GM15510 (cell line): ENCODE data around the gene CMTM7.

Source experiments
- POLR2A ChIP-seq: IDR thresholded peaks from 3 replicates; pipeline ENCODE4 v1.6.1; 2011; ENCODE audit warnings: borderline replicate concordance; ENCODE audit not compliant: insufficient read length; ENCODE audit errors: extremely low read depth

Gene CMTM7

GRCh38 chr3:32373276-32373675, 18.4 kb upstream of the CMTM7 start:
- no peak for TF ChIP-seq POLR2A

DNA sequence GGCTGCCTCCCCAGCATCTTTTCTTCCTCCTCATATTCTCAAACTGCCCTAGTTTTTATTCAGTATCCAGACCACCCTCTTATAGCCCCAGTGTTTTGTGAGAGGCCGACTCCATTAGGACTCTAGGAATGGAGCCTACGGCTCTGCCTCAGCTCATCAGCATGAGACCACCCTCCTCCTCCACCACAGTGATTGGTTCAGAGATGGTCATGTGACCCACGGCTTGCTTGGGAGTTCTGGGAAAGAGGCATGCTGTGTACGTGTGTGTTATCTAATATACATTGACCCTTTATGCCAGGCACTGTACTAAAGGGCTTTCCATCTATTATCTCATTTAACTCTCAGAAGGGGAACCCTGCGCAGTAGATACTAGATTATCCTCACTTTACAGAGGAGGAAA, 17.8 kb upstream of the CMTM7 start:
- no peak for TF ChIP-seq POLR2A

DNA sequence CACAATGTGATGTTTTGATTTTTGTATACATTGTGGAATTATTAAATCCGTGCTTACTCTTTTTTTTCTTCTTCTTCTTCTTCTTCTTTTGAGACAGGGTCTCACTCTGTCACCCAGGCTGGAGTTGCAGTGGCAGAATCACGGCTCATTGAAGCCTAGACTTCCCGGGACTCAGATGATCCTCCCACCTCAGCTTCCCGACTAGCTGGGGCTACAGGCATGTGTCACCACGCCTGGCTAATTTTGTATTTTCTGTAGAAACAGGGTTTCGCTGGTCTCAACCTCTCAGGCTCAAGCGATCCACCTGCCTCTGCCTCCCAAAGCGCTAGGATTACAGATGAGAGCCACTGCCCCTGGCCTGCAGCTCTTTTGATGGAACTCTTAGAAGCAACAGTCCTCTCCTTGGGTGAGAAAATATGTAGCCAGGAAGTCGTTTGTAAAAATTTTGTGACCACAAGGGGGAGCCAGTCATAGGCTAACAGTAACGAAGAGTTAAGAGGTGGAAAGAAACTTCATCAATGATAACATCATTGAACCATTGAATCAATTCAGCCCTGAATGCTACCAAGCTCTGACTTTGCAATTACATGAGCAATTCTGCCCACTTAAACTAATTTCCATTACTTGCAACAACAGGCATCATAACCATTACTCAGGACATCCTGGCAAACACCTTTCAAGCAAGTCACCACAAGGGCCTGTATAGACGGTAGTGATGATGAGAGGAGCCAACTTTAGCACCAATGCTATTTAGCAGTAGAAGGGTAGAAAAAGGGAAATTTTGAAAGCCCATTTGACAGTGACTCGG, 16.7 kb upstream of the CMTM7 start:
- TF ChIP-seq POLR2A, result no peak

- no peak for TF ChIP-seq POLR2A
Observed at GRCh38 chr3:32375596-32375930, 16.1 kb upstream of the CMTM7 start.

DNA sequence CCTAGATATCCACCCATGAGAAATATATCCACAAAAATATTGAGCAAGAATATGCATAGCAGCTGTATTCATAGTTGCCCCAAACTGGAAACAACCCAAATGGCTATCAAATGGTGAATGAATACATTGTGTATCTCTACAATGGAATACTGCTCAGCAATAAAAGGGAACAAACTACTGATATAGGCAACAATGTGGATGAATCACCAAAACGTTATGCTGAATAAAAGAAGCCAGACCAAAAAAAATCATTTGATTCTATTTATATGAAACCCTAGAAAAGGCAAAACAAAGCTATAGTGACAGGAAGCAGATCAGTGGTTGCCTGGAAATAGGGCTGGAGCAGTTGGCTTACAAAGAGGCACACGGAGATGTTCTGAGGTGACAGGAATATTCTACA, 15.5 kb upstream of the CMTM7 start:
- TF ChIP-seq POLR2A, result no peak

GRCh38 chr3:32379831-32380500, 11.7 kb upstream of the CMTM7 start:
- TF ChIP-seq POLR2A, result no peak

- TF ChIP-seq POLR2A, result no peak
Observed at GRCh38 chr3:32381922-32382321, 9.7 kb upstream of the CMTM7 start.

DNA sequence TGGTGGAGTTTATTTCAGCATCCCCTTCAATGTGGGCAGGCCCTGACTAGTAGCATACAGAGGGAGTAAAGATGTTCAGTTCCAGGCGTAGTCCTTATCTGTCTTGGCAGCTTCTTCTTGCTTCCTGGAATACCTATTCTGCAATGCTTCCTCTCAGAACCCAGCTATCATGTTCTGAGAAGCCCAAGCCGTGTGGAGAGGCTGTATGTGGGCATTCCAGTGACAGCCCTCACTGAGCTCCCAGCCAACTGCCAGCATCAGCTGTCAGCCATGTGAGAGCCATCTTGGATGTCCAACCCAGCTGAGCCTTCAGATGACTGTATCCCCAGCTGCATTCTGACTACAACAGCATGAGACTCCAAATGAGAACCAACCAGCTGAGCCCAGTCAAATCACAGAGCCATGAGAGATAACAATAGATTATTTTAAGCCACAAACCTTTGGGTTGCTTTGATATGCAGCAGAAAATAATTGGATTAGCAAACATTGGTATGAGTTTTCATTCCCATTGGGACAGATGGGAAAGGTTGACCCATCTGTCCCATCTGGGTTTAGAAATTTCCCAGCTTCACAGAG, 8.4 kb upstream of the CMTM7 start:
- TF ChIP-seq POLR2A, result no peak

- TF ChIP-seq POLR2A, result no peak
Observed at GRCh38 chr3:32384938-32385337, 6.7 kb upstream of the CMTM7 start.

DNA sequence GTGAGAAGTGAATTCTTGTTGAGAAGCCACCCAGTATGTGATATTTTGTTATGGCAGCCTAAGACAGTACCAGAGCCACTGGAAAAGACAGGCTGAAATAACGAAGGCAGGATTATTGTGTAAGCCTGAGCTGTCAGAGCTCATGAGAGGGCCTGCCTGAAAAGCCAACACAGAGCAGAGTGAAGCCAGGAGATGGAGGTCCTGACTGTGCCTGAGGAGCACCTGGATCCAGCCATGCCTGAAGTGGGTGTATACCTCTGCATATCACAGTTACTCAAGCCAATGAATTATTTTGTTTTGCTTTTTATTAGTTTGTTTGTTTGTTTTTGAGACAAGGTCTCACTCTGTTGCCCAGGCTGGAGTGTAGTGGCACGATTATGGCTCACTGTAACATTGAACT, 4.1 kb upstream of the CMTM7 start:
- no peak for TF ChIP-seq POLR2A

- no peak for TF ChIP-seq POLR2A
Observed at GRCh38 chr3:32392536-32393302, 1.1 kb downstream of the CMTM7 start.

- no peak for TF ChIP-seq POLR2A
Observed at GRCh38 chr3:32395496-32395895, 3.8 kb downstream of the CMTM7 start.

DNA sequence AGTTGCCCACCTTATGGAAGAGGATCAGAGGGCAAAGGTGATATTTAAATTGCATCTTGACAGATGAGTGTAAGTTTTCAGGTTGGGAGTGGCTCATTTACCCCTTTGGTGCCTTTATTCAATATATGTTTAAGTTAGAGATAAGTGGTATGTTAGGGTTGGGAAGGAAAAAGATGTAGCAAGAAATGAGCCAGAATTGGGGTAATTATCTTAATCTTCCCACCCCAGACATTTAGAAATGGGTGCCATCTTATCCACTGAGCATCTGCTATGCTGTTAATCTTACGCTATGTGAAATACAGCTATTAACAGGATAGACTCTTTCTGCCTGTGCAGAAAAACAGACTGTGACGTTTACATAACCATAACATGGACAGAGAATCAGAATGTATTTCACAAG, 6.3 kb downstream of the CMTM7 start:
- no peak for TF ChIP-seq POLR2A

GRCh38 chr3:32398531-32398930, 6.9 kb downstream of the CMTM7 start:
- no peak for TF ChIP-seq POLR2A

- TF ChIP-seq POLR2A, result no peak
Observed at GRCh38 chr3:32399030-32399620, 7.5 kb downstream of the CMTM7 start.
